ENCODE results near the gene OR2C1.

OR2C1 gene

DNA sequence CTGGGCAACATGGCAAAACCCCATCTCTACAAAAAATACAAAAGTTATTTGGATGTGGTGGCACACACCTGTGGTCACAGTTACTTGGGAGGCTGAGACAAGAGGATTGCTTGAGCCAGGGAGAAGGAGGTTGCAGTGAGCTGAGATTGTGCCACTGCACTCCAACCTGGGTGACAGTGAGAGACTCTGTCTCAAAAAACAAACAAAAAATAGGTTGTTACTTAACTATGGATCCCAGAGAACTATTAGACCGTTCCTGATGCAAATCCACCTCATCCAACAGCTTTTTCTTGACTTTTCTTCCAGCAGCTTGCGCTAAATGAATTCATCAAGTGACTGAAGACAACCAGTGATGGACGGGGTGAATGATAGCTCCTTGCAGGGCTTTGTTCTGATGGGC lies at the start of gene OR2C1:
TSS of gene OR2C1 (plus strand) at position 301 of the 400 bp plus-strand sequence. CDS start at position 353, 52 bp downstream.
- no peak for DNase-seq

DNA sequence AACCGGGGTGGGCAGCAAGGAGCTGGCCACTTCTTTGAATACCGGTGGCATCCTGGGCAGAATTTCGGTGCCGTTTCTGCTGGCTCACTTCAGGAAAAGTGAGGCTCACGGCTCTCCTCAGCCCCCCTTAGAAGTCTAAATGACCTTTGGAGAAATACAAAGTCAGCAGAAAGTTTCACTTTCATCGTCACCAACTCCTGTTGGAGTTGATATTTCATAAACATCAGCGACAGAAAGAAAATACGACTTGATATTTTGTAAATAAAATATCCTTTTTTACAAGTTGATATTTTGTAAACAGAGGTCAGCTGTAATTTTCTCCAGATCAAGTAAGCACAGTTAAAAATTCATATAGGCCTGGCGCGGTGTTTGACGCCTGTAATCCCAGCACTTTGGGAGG lies 49.6 kb upstream of the OR2C1 start:
- DNase-seq, result no peak

DNA sequence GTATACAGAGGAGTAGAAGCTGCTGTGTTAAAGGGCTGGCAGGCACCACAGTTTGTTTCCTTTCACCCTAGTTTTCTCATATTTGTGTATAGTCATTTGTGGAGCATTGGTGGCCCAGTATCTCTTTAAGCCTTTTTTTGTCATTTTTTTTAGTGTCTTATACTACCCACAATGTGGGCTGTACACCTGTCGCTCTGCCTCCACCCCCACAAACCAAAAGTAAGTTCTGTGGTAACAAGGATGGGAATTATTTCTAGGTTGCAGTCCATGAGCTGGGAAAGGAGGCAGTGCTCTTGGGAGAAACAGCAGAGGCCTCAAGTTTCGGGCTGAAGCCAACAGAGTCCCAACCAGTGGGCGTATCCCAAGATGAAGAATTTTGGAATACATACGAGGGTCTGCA lies 44.2 kb upstream of the OR2C1 start:
- no peak for DNase-seq

DNA sequence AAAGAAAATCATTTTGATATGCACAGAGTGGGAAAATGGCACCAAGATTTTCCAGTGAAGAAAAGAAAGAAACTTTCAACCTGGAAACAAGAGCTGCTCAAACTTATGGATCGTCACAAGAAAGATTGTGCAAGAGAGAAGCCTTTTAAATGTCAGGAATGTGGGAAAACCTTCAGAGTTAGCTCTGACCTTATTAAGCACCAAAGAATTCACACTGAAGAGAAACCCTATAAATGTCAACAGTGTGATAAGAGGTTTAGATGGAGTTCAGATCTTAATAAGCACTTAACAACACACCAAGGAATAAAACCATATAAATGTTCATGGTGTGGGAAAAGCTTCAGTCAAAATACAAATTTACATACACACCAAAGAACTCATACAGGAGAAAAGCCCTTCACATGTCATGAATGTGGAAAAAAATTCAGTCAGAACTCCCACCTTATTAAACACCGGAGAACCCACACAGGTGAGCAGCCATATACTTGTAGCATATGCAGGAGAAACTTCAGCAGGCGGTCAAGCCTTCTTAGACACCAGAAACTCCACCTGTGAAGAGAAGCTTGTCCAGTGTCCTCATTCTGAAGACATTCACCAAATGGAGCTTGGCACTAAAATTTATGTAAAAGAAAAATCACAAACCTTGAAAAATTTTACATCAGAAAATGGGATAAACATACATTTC lies 38.2 kb upstream of the OR2C1 start:
- DNase-seq, result no peak

DNA sequence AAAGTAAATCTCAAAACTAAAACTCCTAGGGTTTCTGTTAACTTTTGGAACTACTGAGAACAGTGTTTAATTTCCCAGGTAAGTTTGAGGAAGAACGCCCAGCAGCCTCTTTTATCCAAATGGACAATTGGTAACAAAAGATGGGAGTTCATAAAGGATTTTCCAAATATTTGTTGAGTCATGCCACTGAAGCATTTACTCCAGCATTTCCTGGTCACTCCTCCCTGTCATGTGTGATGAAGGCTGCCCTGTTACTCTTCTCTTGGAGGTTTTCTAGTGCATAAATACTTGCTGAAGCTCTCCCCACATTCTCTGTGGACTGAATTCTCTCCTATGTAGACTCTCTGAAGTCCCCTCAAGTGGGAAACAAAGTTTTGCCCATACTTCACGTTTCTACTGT lies 33.9 kb upstream of the OR2C1 start:
- no peak for DNase-seq

DNA sequence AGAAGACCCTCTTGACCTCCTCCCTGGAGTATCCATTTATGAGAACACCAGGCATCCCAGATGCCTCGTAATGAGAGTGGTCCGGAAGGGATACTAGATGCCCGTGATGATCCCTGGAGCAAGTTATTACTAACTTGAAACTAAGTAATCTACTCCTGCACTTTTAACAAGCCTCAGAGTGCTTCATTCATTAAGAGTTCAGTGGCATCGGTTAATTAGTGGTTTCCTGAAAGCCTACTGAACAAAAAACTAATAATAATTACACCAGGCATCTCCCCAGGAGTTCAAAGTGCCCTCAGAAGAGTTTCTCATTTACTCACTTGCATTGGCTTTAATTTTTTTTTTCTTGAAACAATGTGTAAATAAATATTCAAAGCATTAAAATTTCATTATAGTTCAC lies 28.2 kb upstream of the OR2C1 start:
- no peak for DNase-seq

DNA sequence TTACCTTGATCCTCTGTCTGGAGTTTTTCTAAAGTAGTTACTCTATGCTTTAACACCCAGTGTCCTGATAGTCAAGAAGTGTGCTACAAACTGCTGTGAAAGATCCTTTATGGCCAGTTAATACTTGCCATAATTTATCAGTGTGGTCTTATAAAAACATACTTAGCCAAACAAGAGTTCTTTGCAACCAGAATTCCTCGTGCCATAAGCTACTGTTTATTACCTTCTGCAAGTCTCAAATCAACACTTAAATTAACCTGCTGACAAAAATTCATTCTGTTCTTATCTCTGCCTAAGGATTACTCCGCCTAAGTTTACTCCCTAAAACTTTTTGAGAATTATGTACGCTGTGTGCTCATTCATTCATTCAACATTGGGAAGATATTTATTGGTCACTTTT lies 27.6 kb upstream of the OR2C1 start:
- no peak for DNase-seq

DNA sequence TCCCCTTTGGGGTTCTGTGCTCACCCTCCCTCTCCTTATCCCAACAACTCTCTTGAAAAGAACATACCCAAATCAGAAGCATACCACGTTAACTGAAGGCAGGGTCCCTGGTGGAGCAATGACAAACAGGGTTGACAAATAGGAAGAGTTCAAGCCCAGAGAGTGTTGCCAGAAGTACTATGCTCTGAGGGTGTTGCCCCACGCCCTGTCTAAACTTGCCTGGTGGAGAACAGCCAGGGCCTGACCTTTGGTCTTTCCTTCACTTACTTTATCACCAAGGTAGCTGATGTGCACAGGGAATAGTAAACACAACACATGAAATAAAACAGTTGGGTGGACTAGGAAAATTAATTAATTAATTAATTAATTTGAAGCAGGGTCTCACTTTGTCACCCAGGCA lies 27.0 kb upstream of the OR2C1 start:
- no peak for DNase-seq

DNA sequence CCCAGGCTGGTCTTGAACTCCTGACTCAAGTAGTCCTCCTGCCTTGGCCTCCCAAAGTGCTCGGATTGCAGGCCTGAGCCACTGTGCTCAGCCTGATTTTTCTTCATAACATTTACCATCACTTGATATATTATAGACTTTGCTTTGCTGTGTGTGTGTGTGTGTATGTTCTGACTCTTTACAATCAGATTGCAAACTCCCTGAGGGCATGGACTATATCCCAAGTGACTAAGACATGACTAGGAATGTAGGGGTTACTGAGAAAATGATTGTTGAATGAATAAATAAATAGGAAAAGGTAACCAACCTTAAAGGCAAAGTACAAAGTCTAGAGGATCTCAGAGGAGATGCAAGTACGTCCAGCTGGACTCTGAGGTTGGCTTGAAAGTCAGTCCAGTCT lies 9.6 kb upstream of the OR2C1 start:
- DNase-seq, result no peak

DNA sequence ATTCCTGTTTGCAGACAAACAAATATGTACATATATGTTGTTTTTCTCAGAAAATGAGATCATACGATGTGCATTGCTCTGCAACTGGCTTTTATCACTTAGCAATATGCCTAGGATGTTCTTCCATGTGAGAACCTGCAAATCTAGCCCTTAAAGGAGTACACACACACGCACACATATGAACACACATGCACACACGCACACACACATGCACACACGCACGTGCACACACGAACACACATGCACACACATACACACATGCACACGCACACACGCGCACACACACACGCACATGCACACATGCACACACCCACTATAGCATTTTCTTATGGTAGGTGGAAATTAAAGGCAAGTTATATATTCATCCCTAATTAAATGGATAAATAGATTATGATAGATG lies 8.1 kb upstream of the OR2C1 start:
- DNase-seq, result no peak

DNA sequence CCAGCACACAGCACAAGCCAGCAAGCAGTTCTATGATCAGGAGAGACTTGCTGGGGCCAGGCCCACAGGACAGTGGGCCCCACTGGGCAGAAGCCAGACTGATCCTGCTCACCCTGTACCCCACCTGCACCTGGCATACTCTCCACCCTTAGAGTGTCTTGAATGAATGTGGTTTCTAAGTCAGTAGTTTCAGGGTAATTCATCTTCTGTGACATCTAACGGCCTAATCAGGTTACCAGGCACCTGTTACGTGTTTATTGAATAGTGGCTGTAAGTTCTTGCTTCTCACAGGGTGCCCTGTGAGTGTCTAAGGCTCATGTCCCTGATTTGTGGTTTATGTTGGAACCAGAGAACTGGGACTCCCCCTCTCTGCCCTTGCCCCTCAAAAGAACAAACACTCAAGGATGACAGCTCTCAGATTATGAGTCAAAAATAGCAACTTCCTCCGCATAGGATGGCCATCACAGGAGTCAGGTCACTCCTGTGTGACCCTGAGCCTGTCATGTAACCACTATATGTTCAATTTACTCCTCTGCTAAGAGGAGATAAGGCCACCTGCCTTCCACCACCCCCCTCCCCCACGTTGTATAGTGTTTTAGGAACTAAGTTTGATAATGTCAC lies 7.0 kb upstream of the OR2C1 start:
- DNase-seq, result no peak

DNA sequence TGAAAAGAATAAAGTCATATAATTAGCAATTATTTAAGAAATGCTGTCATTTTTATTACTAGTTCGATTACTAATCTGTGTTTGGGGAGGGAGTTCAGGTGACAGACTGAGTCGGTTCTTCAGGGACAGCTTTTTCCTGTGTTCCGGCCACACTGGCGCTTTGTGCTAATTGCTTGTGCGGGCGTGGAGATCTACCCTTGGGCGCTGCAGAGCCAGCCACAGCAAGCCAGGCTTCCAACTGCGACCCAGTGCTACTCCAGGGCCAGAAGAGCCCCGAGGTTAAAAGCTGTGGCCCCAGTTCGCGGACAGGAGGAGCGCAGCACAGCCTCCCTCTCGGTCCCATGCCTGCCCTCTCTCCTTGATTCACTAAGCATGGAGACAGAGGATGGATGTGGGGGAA lies 6.5 kb upstream of the OR2C1 start:
- no peak for DNase-seq

DNA sequence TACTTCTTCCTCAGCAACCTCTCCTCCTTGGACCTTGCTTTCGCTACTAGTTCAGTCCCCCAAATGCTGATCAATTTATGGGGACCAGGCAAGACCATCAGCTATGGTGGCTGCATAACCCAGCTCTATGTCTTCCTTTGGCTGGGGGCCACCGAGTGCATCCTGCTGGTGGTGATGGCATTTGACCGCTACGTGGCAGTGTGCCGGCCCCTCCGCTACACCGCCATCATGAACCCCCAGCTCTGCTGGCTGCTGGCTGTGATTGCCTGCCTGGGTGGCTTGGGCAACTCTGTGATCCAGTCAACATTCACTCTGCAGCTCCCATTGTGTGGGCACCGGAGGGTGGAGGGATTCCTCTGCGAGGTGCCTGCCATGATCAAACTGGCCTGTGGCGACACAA lies 429 bp downstream of the OR2C1 start:
- no peak for DNase-seq

DNA sequence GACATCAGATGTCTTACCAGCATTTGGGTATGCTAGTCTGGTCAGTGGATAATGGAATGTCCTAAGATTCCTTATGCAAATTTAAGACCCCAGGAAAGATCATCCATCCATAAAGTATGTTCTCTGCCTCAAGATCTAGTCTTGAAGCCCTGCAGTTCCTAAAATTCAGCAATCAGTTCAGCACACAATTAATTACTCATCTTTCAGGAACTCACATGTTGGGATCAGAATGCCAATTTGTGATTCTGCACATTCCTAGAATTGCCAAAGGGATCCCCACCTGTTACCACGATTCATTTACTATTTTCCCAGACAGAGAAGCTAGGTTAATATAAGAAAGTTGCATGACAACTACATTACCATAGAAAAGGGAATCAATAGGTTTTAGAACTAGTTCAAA lies 3.2 kb downstream of the OR2C1 start:
- DNase-seq, result no peak

DNA sequence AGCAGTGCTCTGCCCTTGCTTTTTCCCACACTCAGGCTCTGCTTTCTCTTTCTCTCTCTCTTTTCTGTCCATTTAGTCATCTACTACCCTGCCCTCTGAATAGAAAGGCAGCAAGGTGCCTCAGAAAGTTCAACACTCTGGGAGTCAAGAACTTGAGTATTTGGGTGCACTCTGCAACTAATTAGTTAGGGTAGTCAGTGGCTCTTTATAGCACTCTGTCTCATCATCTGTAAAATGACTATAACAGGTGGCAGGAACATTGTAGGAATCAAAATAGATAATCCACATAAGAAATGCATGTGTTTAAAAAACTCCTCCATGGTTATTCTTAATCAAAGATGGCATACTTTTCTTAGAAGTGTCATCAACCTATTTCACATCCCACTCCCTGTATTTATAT lies 7.2 kb downstream of the OR2C1 start:
- DNase-seq, result no peak

DNA sequence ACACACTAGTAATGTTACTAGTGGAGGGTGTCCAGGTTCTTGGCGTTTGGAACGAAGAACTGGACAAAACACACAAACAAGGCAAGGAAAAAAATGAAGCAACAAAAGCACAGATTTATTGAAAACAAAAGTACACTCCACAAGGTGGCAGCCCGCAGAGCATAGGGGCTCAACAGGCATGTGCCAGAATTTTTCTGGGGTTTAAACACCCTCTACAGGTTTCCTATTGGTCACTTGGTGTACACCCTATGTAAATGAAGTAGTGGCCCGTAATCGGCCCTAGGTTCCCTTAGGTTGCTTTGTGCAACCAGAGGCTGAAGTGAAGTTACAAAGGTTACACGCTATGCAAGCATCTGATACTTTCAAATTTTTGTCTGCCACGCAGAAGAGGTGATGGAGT lies 8.1 kb downstream of the OR2C1 start:
- DNase-seq, result no peak

DNA sequence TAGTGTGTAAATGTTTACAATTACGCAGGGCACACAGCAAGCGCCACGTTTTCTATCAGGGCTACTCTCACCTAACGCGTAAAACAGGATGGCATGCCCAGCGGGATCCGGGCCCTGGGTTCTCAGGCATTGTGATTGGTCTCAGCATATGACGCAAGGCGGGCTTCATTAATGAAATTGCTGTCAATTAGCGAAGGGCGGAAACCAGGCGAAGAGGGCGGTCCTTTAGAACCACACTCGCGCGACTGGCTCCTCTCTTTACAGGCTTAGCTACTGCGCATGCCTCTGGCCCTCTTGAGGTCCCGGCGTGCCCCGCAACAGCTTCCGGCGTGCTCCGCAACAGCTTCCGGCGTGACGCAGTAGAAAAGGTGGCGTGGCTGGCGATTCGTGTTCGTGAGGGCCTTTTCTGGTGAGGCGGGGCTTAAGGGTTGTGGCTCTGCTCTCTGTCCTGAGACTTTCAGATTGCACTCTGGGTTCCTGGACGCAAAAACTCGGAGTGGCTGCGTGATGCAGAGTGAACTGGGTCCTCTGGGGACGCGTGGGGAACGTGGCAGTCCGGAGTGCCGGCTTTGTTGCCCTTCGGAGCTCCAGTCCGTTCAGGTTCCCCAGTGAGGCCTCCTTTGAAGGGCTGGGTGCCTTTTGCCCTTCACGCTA lies 9.2 kb downstream of the OR2C1 start:
- DNase-seq, result peak; percentile 85

DNA sequence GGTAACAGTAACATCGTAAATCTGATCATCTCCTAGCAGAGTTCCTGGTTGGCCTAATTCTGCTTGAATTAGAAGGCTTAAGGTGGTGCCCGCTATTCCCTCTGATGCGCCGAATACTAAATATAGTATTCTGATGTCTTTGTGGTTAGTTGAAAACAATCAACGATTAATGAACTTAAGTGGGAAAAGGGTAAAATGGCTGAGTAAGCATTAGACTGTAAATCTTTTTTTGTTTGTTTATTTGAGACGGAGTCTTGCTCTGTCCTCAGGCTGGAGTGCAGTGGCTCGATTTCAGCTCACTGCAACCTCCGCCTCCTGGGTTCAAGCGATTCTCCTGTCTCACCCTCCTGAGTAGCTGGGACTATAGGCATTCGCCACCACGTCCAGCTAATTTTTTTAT lies 13.4 kb downstream of the OR2C1 start:
- no peak for DNase-seq

DNA sequence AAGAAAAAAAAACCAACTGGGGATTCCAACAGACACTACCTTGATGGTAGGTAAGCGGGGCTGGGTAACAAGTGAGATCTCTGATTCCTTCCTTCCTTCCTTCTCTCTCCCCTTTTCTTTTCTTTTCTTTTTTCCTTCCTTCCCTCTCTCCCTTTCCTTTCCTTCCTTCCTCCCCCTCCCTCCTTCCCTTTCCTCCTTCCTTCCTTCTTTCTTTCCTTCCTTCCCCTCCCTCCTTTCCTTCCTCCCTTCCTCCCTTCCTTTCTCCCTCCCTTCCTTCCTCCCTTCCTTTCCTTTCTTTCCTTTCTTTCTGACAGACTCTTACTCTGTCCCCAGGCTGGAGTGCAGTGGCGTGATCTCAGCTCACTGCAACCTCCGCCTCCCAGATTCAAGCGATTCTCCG lies 20.0 kb downstream of the OR2C1 start:
- no peak for DNase-seq

DNA sequence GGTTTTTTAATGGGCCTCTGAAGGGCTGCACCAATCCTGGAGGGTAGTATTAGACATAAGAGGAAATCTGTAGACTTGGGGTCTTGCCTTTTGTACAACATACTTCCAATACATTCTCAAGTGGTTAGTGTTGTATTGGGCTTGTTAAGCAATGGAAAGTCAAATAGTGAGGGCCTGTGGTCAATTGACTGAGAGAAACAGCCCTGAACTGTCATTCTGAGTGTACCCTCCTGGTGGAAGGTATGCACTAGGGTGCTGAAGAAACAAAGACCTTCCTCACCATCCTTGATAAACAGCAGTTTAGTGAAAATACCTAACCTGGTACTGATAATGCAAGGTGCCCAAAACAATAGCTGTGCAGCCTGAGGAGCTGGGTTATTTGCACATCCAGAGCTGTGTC lies 22.2 kb downstream of the OR2C1 start:
- DNase-seq, result no peak

DNA sequence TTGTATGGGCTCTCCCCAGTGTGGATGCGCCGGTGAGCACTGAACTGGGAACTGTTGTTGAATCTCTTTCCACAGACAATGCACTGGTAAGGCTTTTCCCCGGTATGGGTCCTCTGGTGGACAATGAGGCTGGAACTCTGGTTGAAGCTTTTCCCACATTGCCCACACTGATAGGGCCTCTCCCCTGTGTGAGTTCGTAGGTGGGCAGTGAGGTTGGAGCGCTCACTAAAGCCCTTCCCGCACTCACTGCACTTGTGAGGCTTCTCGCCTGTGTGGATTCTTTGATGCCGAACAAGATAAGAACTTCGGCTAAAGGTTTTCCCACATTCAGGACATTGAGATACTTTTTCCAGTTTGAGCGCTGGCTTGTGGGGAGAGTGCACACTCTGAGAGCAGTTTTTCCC lies 27.4 kb downstream of the OR2C1 start:
- no peak for DNase-seq

DNA sequence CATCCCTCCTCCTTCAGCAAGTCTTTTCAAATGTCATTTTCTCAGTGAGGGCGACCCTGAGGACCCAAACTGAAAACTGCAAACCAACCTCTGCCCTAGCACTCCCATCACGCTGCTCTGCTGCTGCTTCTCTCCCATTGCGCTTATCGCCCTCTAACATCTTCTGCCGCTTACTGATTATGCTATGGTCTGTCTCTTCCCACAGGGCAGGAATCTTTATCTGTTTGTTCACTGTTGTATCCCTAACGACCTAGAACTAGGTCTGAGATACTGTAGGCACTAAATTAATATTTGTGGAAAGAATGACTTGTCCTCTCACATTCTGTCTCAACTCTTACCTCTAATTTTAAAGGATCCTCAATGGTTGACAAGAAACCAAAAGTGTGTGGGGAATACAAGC lies 32.6 kb downstream of the OR2C1 start:
- no peak for DNase-seq

DNA sequence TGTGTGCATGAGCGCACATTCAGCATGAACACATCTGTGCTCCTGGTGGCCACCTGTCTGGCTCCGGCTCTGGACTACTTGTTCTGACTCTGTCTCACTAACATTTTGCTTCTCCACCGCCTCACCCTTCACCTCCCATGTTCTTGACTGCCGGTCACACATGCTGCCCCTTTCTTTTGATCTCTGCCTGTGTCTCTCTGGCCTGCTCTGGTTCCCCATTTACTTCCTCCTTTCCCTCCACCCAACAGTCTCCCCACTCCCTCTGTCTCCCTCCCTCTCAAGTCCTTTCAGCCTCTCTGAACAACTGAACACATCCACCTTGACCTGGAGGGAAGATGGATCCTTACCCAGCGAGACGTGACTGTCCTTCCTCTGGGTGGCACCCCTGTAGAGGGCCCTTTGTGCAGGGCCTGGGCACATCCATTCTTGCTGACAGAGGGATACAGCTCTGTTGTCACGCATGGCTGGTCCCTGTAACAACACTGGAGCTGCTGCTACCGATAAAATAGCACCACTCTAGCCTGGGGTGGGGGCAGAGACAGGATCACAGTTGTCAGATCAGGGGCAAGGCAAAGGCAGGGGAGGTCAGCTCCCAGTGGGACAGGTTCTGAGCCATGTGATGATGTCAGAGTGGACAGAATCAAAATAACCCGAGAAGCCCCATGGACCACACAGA lies 34.1 kb downstream of the OR2C1 start:
- no peak for DNase-seq

DNA sequence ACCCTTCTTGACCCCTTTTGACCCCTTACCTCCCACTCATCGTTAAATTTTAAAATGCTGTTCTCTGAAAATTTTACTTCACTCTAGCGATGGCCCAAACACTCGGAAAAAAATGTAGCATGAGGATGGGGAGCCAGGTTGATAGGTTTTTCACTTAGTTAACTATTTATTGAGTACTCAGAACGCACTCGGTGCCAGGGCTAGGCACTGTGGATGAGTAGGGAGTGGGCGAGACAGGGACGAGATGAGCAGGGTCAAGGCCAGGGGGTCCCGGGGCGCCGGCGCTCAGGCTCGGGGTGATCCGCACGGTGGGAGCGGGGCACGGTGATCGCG lies 44.7 kb downstream of the OR2C1 start:
- DNase-seq, result no peak
